Natural killer cell treated with Interleukin-12 subunit alpha and Interleukin-12 subunit beta and Interleukin-15 and Interleukin-18, amount 100 ng/mL, for 72 hours (primary cell): Measurements from ENCODE around the gene MYO5B. TPM values are rescaled to one million over a fixed set of nuclear protein-coding genes. Genes with fewer than 3 reads are reported as not detected.

Experiments
- ATAC-seq, 2 donors: fragments of 150-1000 bp; cut with Tn5 transposase in 1 of 2; sonication (Bioruptor Pico), chemical (Tn5 transposase) in 1 of 2; 2 replicates each; pipeline ENCODE4 v1.10.0; 2021
- DNase-seq: peaks from one replicate; pipeline ENCODE4 v3.0.0; 2022; ENCODE audit warnings: low spot score
- H3K27ac Mint-ChIP-seq, 2 donors: 1 replicate in 1 of 2; 2 replicates in 1 of 2; pipeline ENCODE4 v1.8.0; 2022; ENCODE audit warnings: mixed read lengths in 2 of 2, mild to moderate bottlenecking in 1 of 2, moderate library complexity in 1 of 2
- H3K27me3 Mint-ChIP-seq, 2 donors: 1 replicate in 1 of 2; 2 replicates in 1 of 2; pipeline ENCODE4 v1.8.0; 2022; ENCODE audit warnings: mixed read lengths in 2 of 2
- H3K36me3 Mint-ChIP-seq: one replicate; pipeline ENCODE4 v1.8.0; 2022; ENCODE audit warnings: mixed read lengths
- H3K4me1 Mint-ChIP-seq, 2 donors: 1 replicate in 1 of 2; 2 replicates in 1 of 2; pipeline ENCODE4 v1.8.0; 2022; ENCODE audit warnings: low read depth in 2 of 2, mixed read lengths in 2 of 2, mild to moderate bottlenecking in 1 of 2
- H3K4me3 Mint-ChIP-seq: one replicate; pipeline ENCODE4 v1.8.0; 2022; ENCODE audit warnings: mixed read lengths
- H3K9me3 Mint-ChIP-seq: 2 replicates; pipeline ENCODE4 v1.8.0; 2022; ENCODE audit warnings: mixed read lengths
- total RNA-seq, 2 donors: library from RNA; stranded (reverse); gene quantifications; one replicate each; pipeline ENCODE4 v1.2.3, GENCODE V29; 2022

MYO5B gene
- total RNA-seq, 2 donors from 2014 or later = not detected

DNA sequence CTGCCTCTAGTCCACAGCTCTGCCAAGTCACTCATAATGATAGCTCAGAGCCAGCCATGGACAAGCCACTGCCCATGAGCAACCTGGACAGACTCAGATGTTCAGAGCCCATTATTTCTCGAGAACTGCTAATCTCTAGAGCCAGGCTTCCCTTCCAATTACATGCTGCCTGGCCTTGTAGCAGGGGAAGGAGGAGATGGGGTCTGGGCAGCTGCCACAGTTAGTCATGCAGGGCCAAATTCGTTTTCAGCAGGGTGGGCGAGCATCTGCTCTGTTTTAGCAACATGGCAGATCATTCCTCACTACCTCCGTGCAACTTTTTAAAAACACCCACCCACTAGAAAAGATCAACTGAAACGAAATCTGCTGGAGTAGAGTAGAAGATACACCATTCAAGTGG is 141.8 kb downstream of the MYO5B start:
- Mint-ChIP-seq H3K9me3 (no peaks in the 10 kb centered on the region), H3K27me3 (peaks cover 17 to 20% of the 10 kb centered on the region in 2 donors), H3K4me3 (no peak overlapping the region), H3K27ac (no peak overlapping the region), H3K36me3 (no peaks in the 10 kb centered on the region), H3K4me1 (no peaks in the 10 kb centered on the region)
- ATAC-seq = no peak
- DNase-seq = no peak

DNA sequence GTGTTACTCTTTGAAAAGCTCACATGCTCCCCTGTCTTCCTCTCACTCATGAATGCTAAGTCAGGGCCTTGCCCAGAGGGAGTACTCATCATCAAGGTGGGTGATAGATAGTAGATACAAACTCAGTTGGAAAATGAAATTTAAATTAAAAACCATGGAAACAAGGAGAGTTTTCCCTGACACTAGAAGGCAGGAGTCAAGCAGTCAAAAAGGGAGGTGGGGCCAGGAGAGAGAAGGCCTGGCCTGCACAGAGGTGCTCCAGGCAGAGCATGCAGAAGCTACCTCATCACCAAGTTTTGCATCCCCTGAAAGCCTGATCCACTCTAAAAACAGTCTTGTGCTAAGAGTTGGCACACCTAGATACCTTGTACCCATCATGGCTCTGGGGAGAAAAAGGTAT is 143.7 kb downstream of the MYO5B start:
- DNase-seq (no peak), ATAC-seq (no peak)
- no peaks in the 10 kb centered on the region for H3K4me1 Mint-ChIP-seq
- peaks cover 10 to 17% of the 10 kb centered on the region in 2 donors for H3K27me3 Mint-ChIP-seq
- no peak overlapping the region for H3K4me3 Mint-ChIP-seq
- no peaks in the 10 kb centered on the region for H3K36me3 Mint-ChIP-seq
- H3K27ac Mint-ChIP-seq = no peak overlapping the region
- no peaks in the 10 kb centered on the region for H3K9me3 Mint-ChIP-seq

DNA sequence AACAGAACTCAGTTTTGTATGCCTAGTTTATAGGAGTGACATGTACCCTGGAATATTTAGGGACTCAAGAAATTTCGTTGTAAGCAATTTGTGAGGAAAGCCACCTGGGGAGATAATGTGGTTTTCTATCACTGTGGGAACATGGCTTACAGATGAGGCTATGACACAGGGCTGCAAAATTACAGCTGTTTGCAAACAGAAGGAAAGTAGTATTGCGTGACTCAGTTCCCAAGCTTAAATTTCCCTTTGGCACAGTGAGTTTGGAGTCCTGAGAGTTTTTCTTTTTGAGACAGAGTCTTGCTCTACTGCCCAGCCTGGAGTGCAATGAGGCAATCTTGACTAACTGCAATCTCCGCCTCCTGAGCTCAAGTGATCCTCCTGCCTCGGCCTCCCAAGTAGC is 149.8 kb downstream of the MYO5B start:
- ATAC-seq (no peak), DNase-seq (no peak)
- H3K4me1 Mint-ChIP-seq = no peaks in the 10 kb centered on the region
- H3K4me3 Mint-ChIP-seq = no peak overlapping the region
- H3K9me3 Mint-ChIP-seq = no peaks in the 10 kb centered on the region
- H3K27me3 Mint-ChIP-seq = peaks cover 22% of the 10 kb centered on the region in 2 donors
- no peaks in the 10 kb centered on the region for H3K36me3 Mint-ChIP-seq
- H3K27ac Mint-ChIP-seq = no peak overlapping the region

DNA sequence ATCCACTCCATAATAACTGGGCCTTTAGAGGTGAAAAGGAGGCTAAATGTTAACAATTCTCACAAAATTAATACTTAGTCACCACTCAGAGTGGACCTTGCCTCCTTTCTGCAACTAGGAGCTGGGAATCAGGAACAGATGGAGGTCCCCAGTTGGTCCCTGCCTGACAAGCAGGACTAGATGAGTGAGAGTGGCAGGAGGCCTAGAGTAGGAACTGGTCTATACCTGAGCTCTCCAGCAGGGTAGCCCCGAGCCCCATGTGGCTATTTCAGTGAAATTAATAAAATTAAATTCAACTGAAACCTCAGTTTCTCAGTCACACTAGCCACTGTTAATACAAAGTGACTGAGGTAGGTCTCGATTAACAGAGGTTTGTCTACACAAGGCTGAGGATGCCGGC is 150.5 kb downstream of the MYO5B start:
- Mint-ChIP-seq H3K27ac (no peak overlapping the region), H3K4me1 (no peaks in the 10 kb centered on the region), H3K27me3 (peaks cover 20 to 22% of the 10 kb centered on the region in 2 donors), H3K4me3 (no peak overlapping the region), H3K36me3 (no peaks in the 10 kb centered on the region), H3K9me3 (no peaks in the 10 kb centered on the region)
- DNase-seq (no peak), ATAC-seq (no peak)

DNA sequence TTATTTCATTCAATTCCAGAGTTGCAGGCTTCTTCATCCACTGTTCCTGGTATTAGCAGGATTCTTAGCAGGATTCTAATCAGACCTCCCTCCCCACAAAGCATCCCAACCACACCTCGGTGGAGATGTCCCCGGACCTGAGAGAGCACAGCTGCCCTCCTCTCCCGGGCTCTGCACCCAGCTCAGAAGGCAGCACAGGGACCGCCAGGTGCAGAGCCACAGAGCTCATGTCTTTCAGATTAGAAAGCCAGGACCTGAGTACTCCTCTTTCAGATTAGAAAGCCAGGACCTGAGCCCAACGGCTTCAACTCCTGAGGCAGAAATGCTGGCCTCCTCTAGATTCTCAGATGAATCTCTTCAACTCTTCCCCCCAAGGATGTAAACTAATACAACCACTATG is 152.3 kb downstream of the MYO5B start:
- ATAC-seq (no peak), DNase-seq (no peak)
- H3K36me3 Mint-ChIP-seq = no peaks in the 10 kb centered on the region
- H3K27ac Mint-ChIP-seq = no peak overlapping the region
- H3K27me3 Mint-ChIP-seq = peaks cover 20 to 22% of the 10 kb centered on the region in 2 donors
- H3K4me1 Mint-ChIP-seq = no peaks in the 10 kb centered on the region
- H3K4me3 Mint-ChIP-seq = no peak overlapping the region
- H3K9me3 Mint-ChIP-seq = no peaks in the 10 kb centered on the region

DNA sequence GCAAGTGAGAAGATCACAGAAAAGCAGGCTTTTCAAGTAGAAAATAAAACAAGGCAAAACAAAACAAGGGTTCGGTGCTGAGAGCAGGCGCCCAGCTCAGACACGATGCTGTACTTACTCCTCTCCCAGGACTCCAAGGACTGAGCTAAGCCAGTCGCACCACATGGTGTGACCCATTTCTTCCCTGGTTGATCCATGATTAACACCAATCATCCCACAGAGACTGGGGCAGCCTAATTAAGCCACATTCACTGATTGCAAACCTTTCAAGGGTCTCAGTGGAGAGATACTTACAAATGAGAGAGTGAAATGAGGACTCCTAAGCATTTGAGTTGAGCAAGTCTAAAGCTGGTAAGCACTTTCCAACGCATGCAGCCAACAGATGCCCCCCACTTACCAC is 155.2 kb downstream of the MYO5B start:
- no peak for DNase-seq
- no peaks in the 10 kb centered on the region for H3K36me3 Mint-ChIP-seq
- no peaks in the 10 kb centered on the region for H3K4me1 Mint-ChIP-seq
- no peak overlapping the region for H3K4me3 Mint-ChIP-seq
- H3K9me3 Mint-ChIP-seq = no peaks in the 10 kb centered on the region
- H3K27me3 Mint-ChIP-seq = peaks cover 26 to 29% of the 10 kb centered on the region in 2 donors
- ATAC-seq = no peak
- no peak overlapping the region for H3K27ac Mint-ChIP-seq

DNA sequence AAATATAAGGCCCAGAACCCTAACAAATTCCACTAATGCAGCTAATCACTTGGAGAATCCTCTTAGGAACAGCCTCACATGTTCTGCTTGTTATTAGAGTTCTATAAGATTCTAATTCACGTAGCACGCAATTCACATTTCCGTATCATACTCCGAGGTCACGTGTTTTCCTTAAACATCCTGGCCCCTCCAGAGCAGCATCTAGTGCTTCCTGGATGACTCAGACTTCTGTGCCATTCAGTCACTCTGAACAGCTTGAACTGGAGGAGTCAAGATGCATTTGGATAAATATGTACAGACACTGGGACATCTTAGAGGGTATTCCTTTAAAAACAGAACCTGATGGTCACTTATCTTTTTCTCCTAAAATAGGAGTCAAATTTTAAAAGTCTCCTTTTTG is 156.5 kb downstream of the MYO5B start:
- Mint-ChIP-seq H3K27ac (no peak overlapping the region), H3K27me3 (peaks cover 26 to 29% of the 10 kb centered on the region in 2 donors), H3K4me3 (no peak overlapping the region), H3K36me3 (no peaks in the 10 kb centered on the region), H3K4me1 (no peaks in the 10 kb centered on the region), H3K9me3 (no peaks in the 10 kb centered on the region)
- ATAC-seq = no peak
- DNase-seq = no peak

DNA sequence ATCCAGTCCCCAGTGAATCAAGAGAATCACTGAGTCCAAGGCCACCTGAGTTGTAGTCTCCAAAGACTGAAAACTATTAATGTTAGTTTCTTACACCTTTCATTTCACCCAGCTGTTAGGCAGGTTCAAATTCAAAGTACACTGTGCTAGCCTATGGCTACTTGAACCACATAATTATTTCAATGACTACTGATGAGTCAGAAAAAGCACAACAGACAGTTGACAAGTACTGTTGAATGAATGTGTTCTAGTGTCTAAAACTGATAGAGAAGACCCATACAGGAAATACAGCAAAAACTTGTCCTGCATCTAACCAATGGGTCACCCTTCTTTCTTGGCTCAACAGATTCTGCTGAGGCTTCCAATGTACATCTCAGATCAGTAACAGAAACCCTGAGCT is 160.9 kb downstream of the MYO5B start:
- H3K9me3 Mint-ChIP-seq = no peaks in the 10 kb centered on the region
- no peak for ATAC-seq

DNA sequence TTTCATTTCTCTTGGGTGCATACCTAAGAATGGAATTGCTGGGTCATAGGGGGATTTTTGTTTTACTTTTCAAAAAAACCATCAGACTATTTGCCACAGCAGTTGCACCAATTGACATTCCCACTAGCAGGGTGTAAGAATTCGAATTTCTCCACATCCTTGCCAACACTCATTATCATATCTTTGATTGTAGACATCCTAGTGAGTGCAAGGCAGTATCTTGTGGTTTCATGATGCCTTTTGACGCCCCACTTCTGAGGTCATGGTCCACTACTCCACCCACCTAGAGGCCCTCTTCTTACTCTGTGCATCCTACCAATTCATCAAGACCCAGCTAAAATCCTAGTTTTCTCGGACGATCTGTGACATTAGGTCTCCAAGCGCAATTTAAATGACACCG is 161.9 kb downstream of the MYO5B start:
- ATAC-seq (no peak), DNase-seq (no peak)
- H3K36me3 Mint-ChIP-seq = no peaks in the 10 kb centered on the region
- H3K27ac Mint-ChIP-seq = no peak overlapping the region
- peaks cover 22 to 28% of the 10 kb centered on the region in 2 donors for H3K27me3 Mint-ChIP-seq
- no peak overlapping the region for H3K4me3 Mint-ChIP-seq
- H3K9me3 Mint-ChIP-seq = no peaks in the 10 kb centered on the region
- H3K4me1 Mint-ChIP-seq = no peaks in the 10 kb centered on the region

More for the DNA sequence above, 160.9 kb downstream of the MYO5B start:
- no peaks in the 10 kb centered on the region for H3K4me1 Mint-ChIP-seq
- no peak overlapping the region for H3K27ac Mint-ChIP-seq
- no peaks in the 10 kb centered on the region for H3K36me3 Mint-ChIP-seq
- H3K27me3 Mint-ChIP-seq = peaks cover 19 to 25% of the 10 kb centered on the region in 2 donors
- no peak overlapping the region for H3K4me3 Mint-ChIP-seq
- no peak for DNase-seq

DNA sequence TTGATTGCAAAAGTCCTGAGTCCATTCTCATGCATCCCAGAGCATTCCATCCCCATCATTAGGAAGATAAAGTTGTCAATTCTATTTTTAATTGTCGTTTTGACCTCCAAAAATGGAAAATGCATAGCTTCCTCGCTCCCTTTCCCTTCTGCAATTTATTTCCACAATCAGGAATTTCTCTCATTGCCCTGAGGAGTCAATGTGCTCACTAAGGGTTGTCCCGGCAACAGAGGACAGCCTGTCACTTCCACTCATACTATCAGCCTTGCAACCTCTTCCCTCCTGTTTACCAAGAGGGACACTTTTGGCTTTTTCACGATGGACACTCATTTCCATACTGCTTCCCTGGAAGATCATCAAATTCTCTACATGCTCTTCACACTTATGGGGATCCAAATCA is 164.8 kb downstream of the MYO5B start:
- H3K4me1 Mint-ChIP-seq = no peaks in the 10 kb centered on the region
- H3K4me3 Mint-ChIP-seq = no peak overlapping the region
- peaks cover 29 to 35% of the 10 kb centered on the region in 2 donors for H3K27me3 Mint-ChIP-seq

DNA sequence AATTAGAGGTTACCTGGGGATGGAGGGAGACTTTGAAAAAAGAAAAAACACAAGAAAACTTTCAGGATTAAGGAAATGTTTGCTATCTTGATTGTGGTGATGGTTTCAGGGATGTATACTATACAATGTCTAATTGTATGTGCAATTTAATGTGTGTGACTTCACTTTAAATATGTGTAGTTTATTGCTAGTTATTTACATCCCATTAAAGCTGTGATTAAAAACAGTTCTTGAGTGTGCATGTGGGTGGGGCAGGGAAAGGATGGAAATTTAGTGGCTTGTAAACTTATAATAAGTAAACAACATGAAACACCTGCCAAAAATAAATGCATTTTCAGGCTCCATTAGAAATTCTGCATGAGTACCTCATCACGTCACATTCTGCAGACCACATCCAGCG is 167.0 kb downstream of the MYO5B start:
- no peak for ATAC-seq
- H3K9me3 Mint-ChIP-seq = no peaks in the 10 kb centered on the region
- no peak overlapping the region for H3K4me3 Mint-ChIP-seq
- no peak for DNase-seq
- no peak overlapping the region for H3K27ac Mint-ChIP-seq
- peaks cover 22 to 35% of the 10 kb centered on the region in 2 donors for H3K27me3 Mint-ChIP-seq
- no peaks in the 10 kb centered on the region for H3K4me1 Mint-ChIP-seq
- no peaks in the 10 kb centered on the region for H3K36me3 Mint-ChIP-seq

More for the DNA sequence above, 164.8 kb downstream of the MYO5B start:
- Mint-ChIP-seq H3K36me3 (no peaks in the 10 kb centered on the region), H3K27ac (no peak overlapping the region), H3K9me3 (no peaks in the 10 kb centered on the region)
- DNase-seq (no peak), ATAC-seq (no peak)

DNA sequence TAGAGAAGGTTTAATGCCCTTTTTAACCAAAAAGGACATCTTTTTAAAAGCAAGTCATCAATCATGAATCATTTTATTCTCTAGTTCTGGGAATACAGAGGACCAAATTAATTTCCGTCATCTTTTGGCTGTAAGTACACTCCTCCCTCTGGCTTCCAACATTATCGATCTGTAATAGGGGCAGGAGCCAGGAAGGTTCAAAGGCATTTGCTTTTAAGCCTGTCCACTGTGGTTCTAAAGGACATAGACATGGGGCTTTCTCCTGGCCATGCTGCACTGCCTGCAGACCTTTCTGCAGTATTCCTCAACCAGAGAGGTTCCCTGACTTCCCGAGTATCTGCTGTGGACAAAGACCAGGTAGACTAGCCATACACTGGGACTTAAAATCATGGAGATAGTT is 170.5 kb downstream of the MYO5B start:
- Mint-ChIP-seq H3K27me3 (peaks cover 26 to 60% of the 10 kb centered on the region in 2 donors), H3K9me3 (no peaks in the 10 kb centered on the region), H3K4me1 (no peaks in the 10 kb centered on the region), H3K36me3 (no peaks in the 10 kb centered on the region), H3K4me3 (no peak overlapping the region), H3K27ac (no peak overlapping the region)
- no peak for ATAC-seq
- DNase-seq = no peak

DNA sequence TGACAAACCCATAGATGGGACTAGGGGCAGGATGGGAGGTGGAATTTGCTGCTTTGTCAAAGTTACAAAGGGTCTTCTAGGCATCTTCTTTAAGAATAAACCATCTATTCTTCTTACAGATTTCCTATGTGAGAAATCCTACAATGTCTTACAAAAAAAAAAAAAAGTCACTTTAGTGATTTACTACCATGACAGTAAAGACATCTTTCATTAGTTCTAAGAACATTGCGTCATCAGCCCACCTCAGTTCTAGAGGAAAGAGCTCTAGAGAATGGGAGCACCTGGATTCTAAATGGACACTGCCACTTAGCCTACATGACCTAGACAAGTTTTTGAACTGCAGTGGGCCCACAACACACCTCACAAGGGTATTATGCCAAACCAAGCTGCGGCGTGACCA is 172.0 kb downstream of the MYO5B start:
- no peak overlapping the region for H3K4me3 Mint-ChIP-seq
- no peaks in the 10 kb centered on the region for H3K9me3 Mint-ChIP-seq
- H3K36me3 Mint-ChIP-seq = no peaks in the 10 kb centered on the region
- ATAC-seq (no peak), DNase-seq (no peak)
- no peaks in the 10 kb centered on the region for H3K4me1 Mint-ChIP-seq
- peaks cover 36 to 68% of the 10 kb centered on the region in 2 donors for H3K27me3 Mint-ChIP-seq
- no peak overlapping the region for H3K27ac Mint-ChIP-seq

DNA sequence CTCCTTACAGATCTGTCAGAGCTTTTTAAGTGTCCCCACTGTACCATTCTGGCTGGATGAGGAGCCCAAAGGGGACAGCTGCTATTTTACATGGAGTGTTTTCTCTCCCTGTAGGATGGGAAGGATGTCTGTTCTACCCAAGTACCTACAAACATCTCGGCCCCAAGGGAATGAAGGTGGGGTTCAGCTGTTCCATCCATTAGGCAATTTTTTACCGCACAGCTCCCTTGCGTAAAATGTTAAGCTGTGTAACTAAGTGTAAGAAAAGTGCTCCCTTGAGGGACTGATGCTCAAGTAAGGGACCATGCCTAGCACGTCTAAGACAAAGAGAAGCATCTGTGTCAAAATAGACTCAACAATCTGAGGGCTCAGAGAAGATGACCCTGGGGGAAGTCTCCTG is 180.3 kb downstream of the MYO5B start:
- no peak for DNase-seq
- no peak overlapping the region for H3K27ac Mint-ChIP-seq

DNA sequence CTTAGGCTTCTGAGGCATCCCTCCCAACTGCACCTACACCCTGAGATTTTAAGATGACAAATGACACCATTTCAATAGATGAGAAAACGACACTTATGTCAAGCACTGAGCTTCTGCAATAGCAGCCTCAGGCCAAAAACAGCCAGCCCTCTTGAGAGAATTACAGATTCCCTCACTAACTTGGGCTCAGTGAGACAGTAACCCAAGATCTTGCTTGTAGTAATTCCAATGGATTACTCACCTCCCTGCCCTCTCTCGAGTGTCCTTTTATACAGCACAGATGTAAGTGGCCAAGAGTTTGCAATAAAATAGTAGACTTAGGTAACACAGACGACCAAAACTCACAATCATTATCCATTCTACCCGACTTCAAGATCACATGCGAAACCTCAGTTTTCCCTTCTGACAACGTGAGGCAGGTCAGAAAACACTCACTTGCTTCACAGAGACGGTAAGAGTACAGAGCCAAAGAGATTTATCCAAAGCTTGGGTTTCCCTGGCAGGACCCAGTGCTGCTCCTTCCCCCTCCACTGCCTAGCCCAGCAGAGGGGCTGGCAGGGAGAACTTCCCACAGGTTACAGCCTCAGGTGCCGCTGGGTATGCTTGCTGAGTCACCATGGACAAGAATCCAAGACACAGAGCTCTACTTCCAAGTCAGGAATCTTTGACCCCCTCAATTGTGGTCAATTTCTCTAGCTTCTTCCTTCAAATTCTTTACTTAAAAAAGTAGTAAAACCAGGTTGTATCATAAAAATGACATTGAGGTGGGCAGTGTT is 181.4 kb downstream of the MYO5B start:
- ATAC-seq = no peak
- Mint-ChIP-seq H3K27ac (no peak overlapping the region), H3K36me3 (no peaks in the 10 kb centered on the region)

More for the DNA sequence above, 180.3 kb downstream of the MYO5B start:
- ATAC-seq = no peak
- Mint-ChIP-seq H3K27me3 (peaks cover 17 to 22% of the 10 kb centered on the region in 2 donors), H3K4me3 (no peak overlapping the region), H3K9me3 (no peaks in the 10 kb centered on the region), H3K4me1 (no peaks in the 10 kb centered on the region), H3K36me3 (no peaks in the 10 kb centered on the region)

More for the DNA sequence above, 181.4 kb downstream of the MYO5B start:
- Mint-ChIP-seq H3K9me3 (no peaks in the 10 kb centered on the region), H3K27me3 (peaks cover 6 to 14% of the 10 kb centered on the region in 2 donors), H3K4me3 (no peak overlapping the region), H3K4me1 (no peaks in the 10 kb centered on the region)
- DNase-seq = no peak
